Measurements from ENCODE around the gene MFSD11.
"Not testable (repeated sequence)": the region's sequence is repeated elsewhere in the genome, so short reads cannot be mapped to it uniquely, and the experiment has no call there.

MFSD11 gene

DNA sequence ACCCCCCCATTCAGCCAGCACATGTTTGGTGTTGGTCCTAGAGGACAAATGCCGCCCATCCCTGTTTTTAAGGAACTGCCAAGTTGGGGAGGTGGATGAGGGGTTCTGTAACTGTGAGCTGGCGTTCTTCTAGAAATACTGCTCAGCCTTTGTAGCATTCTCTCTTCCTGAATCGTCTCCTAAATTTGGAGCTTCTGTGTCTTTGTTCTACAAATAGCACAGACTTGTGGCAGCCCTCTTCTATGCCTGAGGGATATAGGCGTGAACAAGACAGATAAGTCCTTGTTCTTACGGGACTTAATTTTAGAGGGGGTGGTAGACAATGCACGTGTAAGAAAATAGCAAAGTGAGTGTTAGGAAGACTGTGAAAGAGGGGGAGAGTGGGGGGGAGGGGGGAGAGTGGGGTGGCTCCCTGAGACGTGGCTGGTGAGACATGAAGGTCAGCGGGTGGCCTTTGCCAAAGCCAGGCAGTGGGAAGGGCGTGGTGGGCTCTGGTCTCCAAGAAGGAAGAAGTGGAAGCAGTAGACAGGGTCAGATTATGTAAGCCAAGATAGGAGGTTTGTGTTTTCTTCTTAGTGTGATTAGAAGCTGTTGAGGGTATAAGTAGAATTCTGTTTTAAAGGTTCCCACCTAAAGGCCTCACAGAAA is 9.9 kb downstream of the MFSD11 start:
- no peak for DNase-seq (ENCODE audit: low read depth in 2 of 2)

DNA sequence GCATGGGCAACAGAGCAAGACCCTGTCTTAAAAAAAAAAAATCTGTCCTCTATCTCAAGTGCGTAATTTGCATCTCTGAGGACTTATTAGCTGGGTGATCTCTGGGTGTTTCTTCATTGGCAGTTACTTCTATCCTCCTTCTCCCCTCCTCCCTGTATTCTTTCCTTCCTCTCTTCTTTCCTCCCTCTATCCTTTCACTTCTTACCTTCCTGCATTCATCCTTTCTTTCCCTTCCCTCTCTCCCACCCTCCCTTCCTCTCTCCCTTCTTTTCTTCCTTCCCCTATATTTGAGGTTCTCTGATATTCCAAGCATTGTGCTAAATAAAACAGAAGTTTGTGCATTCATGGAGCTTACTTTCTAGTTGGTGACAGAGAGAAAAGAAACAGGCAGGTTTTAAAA is 10.7 kb downstream of the MFSD11 start:
- DNase-seq (ENCODE audit: low read depth in 2 of 2), result no peak

DNA sequence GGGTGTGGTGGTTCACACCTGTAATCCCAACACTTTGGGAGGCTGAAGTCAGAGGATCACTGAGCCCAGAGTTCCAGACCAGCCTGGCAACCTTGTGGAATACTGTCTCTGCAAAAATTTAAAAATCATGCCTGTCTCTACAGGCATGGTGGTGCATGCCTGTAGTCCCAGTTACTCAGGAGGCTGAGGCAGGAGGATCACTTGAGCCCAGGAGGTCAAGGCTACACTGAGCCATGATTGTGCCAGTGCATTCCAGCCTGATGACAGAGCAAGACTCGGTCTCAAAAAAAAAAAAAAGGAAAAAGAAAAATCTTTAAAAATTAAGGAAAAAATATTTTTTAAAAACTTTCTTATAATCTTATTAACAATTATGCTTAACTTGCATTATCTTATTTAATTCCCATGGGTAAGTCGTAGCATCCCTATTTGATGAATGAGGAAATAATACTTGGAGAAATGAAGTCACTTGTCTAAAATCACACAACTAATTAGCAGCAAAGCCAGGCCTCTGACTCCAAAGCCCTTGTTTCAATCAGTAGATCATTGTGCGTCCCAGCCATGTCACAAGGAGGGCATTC is 13.6 kb downstream of the MFSD11 start:
- no peak for DNase-seq (ENCODE audit: low read depth in 2 of 2)

DNA sequence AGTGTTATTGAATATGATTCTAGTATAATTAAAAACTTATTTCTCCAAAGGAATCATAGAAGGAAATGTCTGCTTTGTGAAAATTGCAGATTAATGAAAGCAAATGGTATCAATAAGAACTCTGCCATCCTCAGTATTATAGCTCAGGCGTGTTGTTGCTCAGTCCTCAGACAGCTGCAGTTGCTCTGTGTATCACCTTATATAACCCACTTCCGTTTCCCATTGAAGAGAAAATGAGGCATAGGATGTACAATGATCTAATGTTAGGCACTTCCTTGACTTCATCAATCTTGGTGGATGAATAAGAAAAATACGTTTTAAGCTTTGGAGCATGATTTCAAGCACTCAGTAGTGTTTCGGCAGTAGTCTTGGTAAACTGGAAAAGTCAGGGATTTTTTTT is 14.1 kb downstream of the MFSD11 start:
- no peak for DNase-seq (ENCODE audit: low read depth in 2 of 2)

DNA sequence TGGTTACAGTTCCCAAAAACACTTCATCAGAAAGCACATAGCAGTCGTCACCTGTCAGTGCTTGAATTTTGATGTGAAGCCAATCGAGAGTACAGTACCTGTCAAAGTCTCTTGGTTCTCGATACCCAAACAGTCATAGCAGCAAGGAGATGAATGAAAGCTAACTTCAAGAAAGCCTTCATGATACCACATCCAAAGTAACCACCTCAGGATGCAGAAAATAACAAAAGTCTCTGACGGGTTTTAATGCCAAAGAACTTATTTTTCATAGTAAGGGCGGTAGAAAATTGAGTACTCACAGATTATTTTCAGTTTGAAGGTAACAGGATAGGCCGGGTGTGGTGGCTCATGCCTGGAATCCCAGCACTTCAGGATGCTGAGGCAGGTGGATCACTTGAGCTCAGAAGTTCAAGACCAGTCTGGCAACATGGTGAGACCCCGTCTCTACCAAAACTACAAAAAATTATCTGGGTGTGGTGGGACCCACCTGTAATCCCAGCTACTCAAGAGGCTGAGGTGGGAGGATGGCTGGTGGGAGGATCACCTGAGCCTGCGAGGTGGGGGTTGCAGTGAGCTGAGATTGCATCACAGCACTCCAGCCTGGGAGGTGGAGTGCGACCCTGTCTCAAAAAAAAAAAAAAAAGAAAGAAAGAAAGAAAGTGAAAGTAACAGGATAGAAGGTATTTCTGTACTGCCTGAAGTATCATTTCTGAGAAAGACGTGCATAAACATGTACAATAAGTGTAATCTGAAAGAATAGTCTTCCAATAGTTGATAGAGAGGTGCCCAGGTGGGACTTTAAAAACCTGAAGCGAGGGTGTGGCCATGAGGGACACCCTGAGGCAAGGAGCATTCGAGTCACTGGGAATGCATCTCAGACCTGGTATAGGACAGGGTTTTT is 15.4 kb downstream of the MFSD11 start:
- no peak for DNase-seq (ENCODE audit: low read depth in 2 of 2)

DNA sequence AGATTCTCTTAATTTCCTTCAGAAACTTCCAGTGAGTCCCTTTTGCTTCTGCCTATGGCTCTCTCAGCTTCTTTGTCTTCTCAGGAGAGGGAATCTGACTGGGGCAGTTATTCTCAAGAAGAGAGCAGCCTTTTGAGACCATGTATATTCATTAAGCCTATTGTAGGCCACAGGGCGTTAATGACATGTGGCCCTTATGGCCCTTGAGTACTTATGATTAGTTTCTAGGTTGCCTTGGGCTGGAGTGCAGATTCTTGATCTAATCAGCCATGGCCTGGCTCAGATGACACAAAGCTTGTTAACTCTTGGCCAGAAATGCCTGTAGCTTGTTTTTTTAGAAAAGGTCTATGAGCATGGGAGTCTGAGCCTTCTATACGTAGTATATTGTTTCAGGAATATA is 17.4 kb downstream of the MFSD11 start:
- no peak for DNase-seq (ENCODE audit: low read depth in 2 of 2)

DNA sequence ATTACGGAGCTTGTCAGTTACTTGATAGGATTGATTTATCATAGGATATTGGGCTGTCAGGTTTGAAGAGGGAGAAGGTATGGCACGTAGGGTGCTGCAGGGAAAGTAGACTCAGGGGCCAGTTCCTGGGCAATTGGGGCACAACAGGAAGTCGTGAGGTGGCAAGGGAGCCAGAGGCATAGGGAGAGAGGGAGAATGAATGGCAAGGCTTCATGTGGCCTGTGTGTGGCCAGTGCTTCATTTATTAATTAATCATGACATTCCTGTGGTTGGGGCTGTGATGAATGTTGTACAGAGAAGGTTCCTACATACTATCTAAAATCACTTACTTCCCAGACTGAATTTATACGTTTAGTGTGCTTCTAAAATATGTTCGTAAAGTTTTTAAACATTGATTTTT is 19.3 kb downstream of the MFSD11 start:
- DNase-seq (ENCODE audit: low read depth in 2 of 2), result no peak

DNA sequence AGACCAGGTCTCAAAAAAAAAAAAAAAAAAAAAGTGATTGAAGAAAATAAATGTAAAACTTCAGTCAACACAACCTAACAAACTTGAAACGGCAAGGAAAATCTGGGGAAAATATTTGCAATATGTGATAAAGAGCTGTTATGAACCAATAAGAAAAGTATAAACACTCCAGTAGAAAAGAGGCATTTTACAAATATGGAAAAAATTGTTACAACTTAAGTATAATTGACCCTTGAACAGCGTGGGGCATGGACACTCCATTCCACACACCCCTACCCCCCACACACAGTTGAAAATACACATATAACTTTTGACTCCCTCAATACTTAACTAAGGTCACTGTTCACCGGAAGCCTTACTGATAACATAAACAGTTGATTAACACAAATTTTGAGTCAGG is 20.7 kb downstream of the MFSD11 start:
- no peak for DNase-seq (ENCODE audit: low read depth in 2 of 2)

DNA sequence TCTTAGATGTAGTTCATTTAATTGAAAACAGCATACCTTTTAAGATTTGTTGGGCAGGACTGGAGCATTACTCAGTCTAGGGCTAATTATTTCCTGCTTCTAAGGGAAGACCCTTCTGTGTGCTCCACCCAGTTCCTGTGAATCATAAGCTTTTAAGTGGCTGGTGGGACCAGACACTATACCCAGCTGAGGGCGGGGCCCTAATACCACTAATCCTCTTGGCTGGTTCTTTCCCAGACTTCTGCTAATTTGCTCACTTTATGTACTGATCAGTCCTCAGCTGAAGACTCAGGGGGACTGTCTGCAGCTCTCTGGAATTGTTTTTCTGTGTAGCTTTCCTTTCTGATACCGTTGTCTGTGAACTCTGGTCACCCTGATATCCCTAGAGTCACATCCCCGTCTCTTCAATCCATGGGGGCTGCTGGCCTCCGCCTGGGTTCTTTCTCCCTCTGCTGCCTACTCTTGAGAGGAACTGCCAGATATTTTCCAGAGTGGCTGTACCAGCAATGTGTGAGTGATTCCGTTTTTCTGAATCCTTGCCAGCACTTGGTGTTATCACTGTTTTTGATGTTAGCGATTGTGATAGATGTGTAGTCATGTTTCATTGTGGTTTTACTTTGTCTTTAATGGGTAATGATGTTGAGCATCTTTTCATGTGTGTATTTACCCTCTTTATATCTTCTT is 35.1 kb downstream of the MFSD11 start:
- DNase-seq (ENCODE audit: low read depth in 2 of 2), result peak; percentile 22 to 36

DNA sequence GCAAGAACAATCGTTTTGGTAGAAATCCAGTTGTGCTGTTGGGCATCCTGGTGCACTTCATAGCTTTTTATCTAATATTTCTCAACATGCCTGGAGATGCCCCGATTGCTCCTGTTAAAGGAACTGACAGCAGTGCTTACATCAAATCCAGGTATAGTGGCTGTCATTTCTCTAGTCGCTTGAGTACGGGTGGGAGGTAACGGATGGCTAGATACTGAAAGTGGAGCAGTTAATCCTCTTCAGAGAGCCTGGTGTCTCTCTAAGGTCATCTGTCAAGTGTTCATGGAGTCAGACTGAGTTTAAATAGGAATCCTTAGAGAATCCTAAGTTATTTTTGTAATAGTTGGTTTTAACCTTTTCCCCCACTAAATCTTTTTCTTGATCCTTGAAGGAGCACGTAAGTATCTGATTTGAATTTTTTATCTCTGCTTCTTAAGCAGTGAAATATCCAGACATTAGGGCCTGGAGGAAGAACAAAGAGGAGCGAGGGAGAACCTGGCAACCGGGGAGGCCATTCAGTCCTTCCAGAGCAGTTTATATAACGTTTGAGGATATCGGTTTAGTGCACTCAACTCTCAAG is 37.2 kb downstream of the MFSD11 start:
- DNase-seq (ENCODE audit: low read depth in 2 of 2), result no peak

DNA sequence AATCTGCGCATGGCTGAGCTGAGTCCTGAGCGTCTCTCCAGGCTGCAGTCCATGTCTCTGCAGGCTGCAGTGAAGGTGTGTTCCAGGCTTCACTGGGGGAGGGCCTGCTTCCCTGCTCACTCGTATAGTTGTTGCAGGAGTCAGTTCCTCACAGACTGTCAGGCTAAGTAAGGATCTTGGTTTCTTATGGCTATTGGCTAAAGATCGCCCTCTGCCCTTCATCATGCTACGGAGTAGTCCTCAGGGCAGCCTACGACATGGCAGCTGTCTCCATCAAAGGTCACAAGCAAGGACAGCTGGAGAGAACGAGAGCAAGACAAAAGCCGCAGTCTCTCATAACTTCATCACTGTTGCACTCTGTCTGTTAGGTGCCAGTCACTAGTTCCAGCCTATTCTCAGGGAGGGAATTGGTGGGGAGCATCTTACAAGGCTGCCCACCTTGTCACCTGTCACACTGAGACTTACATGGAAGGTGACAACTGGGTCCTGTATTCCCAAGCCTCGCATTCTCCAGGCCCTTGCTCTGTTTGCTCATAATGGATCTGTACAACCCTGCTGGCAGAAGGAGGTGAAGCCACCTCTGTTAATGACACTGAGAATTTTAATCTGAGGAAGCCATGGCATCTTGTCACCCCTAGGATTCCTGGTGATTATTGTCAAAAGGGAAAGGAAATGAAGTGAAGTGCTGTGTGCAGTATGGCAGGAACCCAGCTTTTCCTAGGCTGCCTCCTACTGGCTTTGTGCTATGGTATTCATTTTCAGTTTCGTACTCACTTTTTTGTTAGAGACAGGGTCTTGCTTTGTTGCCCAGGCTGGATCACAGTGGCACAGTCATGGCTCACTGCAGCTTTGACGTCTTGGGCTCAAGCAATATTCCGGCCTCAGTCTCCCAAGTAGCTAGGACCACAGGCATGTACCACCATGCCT is 43.4 kb downstream of the MFSD11 start:
- DNase-seq (ENCODE audit: low read depth in 2 of 2), result no peak

DNA sequence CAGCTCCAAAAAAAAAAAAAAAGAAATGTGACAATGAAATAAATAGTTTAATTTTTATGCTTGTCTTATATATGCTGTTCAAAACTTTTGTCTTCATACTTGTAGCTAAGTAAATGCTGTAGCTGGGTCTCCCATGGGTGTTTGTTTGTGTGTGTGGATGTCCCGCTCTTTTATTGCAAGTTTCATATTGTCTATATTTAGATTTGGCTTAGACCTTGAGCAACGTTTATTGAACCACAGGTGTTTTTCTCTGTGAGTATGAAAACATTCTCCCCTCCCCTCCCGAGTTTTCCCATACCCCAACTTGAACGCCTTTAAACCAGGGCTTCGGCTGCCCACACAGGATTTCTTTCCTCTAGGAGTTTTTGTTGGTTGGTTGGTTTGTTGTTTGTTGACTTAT is 45.2 kb downstream of the MFSD11 start:
- no peak for DNase-seq (ENCODE audit: low read depth in 2 of 2)

DNA sequence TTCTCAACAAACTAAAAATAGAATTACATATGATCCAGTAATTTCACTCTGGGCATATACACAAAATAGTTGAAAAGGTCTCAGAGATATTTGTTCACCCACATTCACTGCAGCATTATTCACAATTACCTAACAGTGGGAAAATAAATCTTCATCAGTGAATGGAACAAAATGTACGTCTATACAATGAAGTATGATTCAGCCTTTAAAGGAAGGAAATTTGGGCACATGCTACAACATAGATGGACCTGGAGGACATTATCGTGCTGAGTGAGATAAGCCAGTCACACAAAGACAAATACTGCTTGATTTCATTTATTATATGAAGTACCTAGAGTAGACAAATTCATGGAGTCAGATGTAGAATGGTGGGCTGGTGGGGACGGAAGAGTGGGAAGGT is 47.0 kb downstream of the MFSD11 start:
- DNase-seq (ENCODE audit: low read depth in 2 of 2), result no peak

DNA sequence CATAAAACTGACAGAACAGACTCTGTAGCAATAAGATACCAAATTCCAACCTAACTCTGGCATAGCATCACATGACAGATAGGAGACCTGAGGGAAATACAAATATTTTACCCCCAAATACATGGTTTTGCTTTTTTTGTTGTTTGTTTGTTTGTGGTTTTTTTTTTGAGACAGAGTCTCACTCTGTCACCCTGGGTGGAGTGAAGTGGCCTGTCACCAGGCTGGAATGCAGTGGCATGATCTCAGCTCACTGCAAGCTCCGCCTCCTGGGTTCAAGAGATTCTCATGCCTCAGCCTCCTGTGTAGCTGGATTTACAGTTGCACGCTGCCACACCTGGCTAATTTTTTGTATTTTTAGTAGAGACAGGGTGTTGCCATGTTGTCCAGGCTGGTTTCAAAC is 49.9 kb downstream of the MFSD11 start:
- DNase-seq (ENCODE audit: low read depth in 2 of 2), result not testable (repeated sequence)

DNA sequence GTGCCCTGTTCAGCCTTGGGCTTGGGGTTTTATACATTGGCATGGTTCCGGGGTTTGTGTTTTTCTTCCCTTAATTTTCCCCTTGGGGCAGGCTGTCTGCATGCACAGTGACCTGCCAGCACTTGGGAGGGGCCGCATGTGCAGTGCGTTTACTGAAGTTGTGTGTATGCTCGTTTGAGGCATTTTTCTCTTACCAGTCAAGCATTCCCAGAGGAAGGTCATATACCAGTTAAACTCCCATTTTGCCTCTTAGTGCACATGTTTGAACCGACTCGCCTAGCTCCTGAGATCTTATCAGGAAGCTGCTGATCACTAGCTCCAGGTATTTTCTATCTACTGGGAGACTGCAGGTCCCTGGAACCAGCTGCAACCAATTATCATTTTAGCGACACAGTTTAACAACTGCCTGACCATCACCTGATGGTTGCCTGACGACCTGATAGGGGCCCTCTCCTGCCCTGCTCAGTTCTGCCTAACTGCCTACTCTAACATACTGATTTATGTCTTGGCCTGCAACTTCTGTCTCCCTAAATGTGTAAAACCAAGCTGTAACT is 51.4 kb downstream of the MFSD11 start:
- DNase-seq (ENCODE audit: low read depth in 2 of 2), result no peak

DNA sequence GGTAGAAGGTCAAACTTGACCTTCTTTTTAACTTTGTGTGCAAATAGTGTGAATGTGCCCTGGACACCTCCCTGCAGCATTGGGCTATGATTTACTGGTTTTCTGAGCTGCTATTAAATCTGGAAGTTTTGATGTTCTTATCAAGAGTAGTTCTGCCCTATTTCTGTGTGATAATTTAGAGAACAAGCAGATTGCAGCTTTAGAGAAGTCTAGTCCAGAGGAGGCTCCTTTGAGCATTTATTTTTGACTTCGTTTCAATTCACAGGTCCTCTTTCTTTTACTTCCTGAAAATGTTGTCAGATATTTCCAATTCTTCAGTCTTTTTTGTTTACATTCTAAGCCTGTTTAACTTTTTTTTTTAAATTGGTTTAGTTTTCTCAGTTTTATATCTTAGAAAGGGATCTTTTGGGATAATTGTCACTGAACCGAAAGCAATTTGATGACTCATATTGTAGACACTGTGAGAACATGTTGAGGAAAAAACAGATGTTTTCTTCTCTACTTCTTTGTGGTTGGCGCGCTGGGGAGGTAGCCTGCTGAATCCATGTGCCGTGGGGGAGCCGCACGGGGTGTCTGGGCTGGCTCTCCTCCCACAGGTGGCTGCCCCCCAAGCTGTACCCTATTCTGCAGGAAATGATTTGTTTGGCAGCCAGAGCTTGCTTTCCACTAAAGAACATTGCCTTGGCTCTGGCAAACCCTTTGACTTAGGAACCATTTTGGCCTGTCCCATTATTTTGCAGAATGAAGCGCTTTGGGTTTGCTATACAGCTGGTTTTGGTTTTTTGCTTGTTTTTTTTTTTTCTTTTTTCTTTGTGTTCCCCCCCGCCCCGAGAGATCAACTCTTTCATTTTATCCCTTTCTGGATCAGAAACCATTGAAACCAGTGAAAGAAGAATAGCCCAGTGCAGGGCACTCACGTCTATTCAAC is 53.4 kb downstream of the MFSD11 start:
- DNase-seq (ENCODE audit: low read depth in 2 of 2), result peak in 1 of 2 donors; percentile 26

DNA sequence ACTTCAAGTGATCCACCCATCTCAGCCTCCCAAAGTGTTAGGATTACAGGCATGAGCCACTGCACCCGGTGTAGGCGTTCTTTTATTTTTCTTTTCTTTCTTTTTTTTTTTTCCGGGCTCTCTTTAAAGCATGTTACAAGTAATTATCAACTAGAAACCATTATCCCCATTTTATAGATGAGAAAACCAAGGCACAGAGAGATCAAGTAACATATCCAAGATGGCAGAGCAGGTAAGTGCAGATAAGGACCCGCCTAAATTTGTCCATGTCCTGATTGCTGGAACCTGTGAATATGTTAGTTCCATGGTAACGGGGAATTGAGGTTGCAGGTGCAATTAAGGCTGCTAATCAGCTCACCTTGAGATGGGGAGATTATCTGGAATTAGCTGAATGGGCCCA is 54.4 kb downstream of the MFSD11 start:
- no peak for DNase-seq (ENCODE audit: low read depth in 2 of 2)

DNA sequence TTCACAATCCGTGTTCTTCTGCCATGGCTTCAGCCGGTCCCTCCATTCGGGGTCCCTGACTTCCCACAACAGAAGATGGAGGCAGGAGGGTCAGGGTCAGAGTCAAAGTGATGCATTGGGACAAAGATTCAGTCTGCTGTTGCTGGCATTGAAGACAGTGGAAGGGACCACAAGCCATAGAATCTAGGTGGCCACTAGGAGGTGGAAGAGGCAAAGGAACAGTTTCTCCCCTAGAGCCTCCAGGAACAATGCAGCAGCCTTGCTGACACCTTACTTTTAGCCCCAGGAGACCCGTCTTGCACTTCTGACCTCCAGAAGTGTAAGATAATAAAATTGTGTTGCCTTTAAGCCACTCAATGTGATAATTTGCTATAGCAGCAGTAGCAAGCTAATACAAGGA is 55.9 kb downstream of the MFSD11 start:
- no peak for DNase-seq (ENCODE audit: low read depth in 2 of 2)

DNA sequence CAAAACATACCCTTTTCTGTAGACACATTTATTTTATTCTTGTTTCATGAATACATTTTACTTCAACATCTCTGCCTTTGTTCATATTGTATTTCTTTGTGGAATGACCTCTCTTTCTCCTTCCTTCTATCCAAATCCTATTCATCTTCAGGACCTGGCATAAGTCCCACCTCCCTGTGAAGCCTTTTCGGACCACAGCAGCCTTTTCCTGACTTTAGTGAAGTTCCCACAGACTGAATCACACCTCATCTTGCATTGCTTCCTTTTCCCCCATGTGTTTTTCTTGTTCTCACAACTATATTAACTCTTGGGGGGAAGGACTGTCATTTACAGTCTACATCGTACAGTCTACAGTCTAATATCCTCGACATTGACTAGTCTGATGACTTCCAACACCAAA is 58.2 kb downstream of the MFSD11 start:
- DNase-seq (ENCODE audit: low read depth in 2 of 2), result no peak
